Hepatocyte (in vitro differentiated cells): ENCODE results near the gene BBS4. TPM values are rescaled to one million over a fixed set of nuclear protein-coding genes. Genes with fewer than 3 reads are reported as not detected.

Source experiments
- DNase-seq: peaks from one replicate; pipeline ENCODE4 v3.0.0-alpha.2; 2016; ENCODE audit warnings: low spot score
- H2AFZ ChIP-seq: fragments of 200-600 bp; sonication (generic); 2 replicates; pipeline ENCODE4 v1.6.0; 2016; ENCODE audit warnings: antibody characterized with exemption, mild to moderate bottlenecking
- H3K27ac ChIP-seq: fragments of 200-600 bp; sonication (generic); 2 replicates; pipeline ENCODE4 v1.5.1; 2016; ENCODE audit warnings: mild to moderate bottlenecking
- H3K27me3 ChIP-seq: fragments of 200-600 bp; sonication (generic); 2 replicates; pipeline ENCODE4 v1.6.1; 2016
- H3K36me3 ChIP-seq: fragments of 200-600 bp; sonication (generic); replicated peaks from 2 replicates; pipeline ENCODE4 v1.5.1; 2016; ENCODE audit warnings: low read depth; ENCODE audit not compliant: insufficient read depth
- H3K4me1 ChIP-seq: fragments of 200-600 bp; sonication (generic); 2 replicates; pipeline ENCODE4 v1.5.1; 2016; ENCODE audit warnings: mild to moderate bottlenecking, moderate library complexity; ENCODE audit not compliant: insufficient read depth
- H3K4me2 ChIP-seq: fragments of 200-600 bp; sonication (generic); 2 replicates; pipeline ENCODE4 v1.6.0; 2016
- H3K4me3 ChIP-seq: fragments of 200-600 bp; sonication (generic); 2 replicates; pipeline ENCODE4 v1.5.1; 2016; ENCODE audit warnings: mild to moderate bottlenecking
- H3K79me2 ChIP-seq: fragments of 200-600 bp; sonication (generic); 2 replicates; pipeline ENCODE4 v1.6.0; 2017; ENCODE audit warnings: mild to moderate bottlenecking
- H3K9me2 ChIP-seq: fragments of 200-600 bp; sonication (generic); replicated peaks from 2 replicates; pipeline ENCODE4 v1.6.0; 2017; ENCODE audit warnings: mild to moderate bottlenecking; ENCODE audit not compliant: insufficient read depth
- H3K9me3 ChIP-seq: fragments of 200-600 bp; sonication (generic); 2 replicates; pipeline ENCODE4 v1.5.1; 2016; ENCODE audit warnings: low read depth, mild to moderate bottlenecking
- H4K20me1 ChIP-seq: fragments of 200-600 bp; sonication (generic); 2 replicates; pipeline ENCODE4 v1.6.0; 2016; ENCODE audit warnings: mild to moderate bottlenecking; ENCODE audit not compliant: insufficient read depth, poor library complexity, severe bottlenecking
- CTCF ChIP-seq: fragments of 200-600 bp; sonication (generic); IDR thresholded peaks from 2 replicates; pipeline ENCODE4 v1.5.1; 2016; ENCODE audit warnings: antibody characterized with exemption, mild to moderate bottlenecking; ENCODE audit not compliant: poor library complexity
- EZH2 ChIP-seq: fragments of 200-600 bp; sonication (generic); IDR thresholded peaks from 2 replicates; pipeline ENCODE4 v1.6.1; 2016; ENCODE audit warnings: antibody characterized with exemption, mild to moderate bottlenecking, borderline replicate concordance
- EZH2phosphoT487 ChIP-seq: fragments of 200-600 bp; sonication (generic); IDR thresholded peaks from one replicate; pipeline ENCODE4 v1.6.1; 2018; ENCODE audit warnings: antibody characterized with exemption, mild to moderate bottlenecking, low read depth, moderate library complexity; ENCODE audit not compliant: unreplicated experiment, severe bottlenecking
- WGBS: methylation state at CpG from one replicate; pipeline ENCODE4 v1.1.6; 2016; ENCODE audit warnings: low lambda C conversion rate; ENCODE audit errors: missing lambda C conversion rate; 5-methylcytosine and 5-hydroxymethylcytosine counted together
- polyA plus RNA-seq: library from polyadenylated mRNA; unstranded; fragments of >200 nt; fragmentation: Nextera tagmentation; extraction: Ambion mirVana; gene quantifications from 2 replicates; pipeline ENCODE4 v1.2.1, GENCODE V29; 2016
- total RNA-seq: library from RNA; depleted of rRNA; stranded (reverse); fragments of >200 nt; gene quantifications from 2 replicates; pipeline ENCODE4 v1.2.3, GENCODE V29; 2014

The BBS4 gene
- total and polyA plus RNA-seq, 2 experiments from 2014 or later, result 18.1 to 28.3 TPM

DNA sequence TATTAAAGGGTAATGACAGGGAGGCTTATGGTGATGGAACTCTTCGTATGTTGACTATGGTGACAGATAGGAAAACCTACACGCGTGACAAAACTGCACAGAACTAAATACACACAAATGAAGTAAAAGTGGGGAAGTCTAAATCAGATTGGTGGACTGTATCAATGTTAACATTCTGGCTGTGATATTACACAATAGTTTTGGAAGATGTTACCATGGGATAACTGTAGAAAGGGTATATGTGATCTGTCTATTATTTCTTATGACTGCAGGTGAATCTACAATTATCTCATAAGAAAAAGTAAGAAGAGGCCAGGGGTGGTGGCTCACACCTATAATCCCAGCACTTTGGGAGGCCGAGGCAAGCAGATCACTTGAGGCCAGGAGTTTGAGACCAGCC lies 9.2 kb upstream of the BBS4 start:
- 95% methylated on average over 4 of the region's 4 CpGs for WGBS
- no peaks in the 10 kb centered on the region for H3K36me3 ChIP-seq
- no peak overlapping the region for H2AFZ ChIP-seq
- H4K20me1 ChIP-seq, result no peaks in the 10 kb centered on the region
- no peaks in the 10 kb centered on the region for H3K79me2 ChIP-seq
- H3K9me3 ChIP-seq, result no peaks in the 10 kb centered on the region
- H3K4me2 ChIP-seq, result no peak overlapping the region
- H3K27me3 ChIP-seq, result peaks cover 38% of the 10 kb centered on the region
- TF ChIP-seq CTCF (no peak), EZH2 (no peak)
- no peaks in the 10 kb centered on the region for H3K9me2 ChIP-seq
- H3K4me3 ChIP-seq, result no peak overlapping the region
- no peak for DNase-seq
- H3K4me1 ChIP-seq, result no peaks in the 10 kb centered on the region
- H3K27ac ChIP-seq, result no peak overlapping the region

- Histone ChIP-seq H3K27me3 (peaks cover 33% of the 10 kb centered on the region), H3K4me2 (no peak overlapping the region), H3K27ac (no peak overlapping the region), H3K79me2 (no peaks in the 10 kb centered on the region), H4K20me1 (no peaks in the 10 kb centered on the region), H3K9me2 (no peaks in the 10 kb centered on the region), H3K9me3 (no peaks in the 10 kb centered on the region), H2AFZ (no peak overlapping the region), H3K36me3 (no peaks in the 10 kb centered on the region), H3K4me1 (peaks cover 10% of the 10 kb centered on the region), H3K4me3 (no peak overlapping the region)
- no peak for TF ChIP-seq EZH2phosphoT487
- TF ChIP-seq CTCF, result no peak
- TF ChIP-seq EZH2, result no peak
- DNase-seq, result no peak
- WGBS, result 56% methylated on average over 3 of the region's 3 CpGs
Measured at GRCh38 chr15:72680931-72681330, 5.1 kb upstream of the BBS4 start.

DNA sequence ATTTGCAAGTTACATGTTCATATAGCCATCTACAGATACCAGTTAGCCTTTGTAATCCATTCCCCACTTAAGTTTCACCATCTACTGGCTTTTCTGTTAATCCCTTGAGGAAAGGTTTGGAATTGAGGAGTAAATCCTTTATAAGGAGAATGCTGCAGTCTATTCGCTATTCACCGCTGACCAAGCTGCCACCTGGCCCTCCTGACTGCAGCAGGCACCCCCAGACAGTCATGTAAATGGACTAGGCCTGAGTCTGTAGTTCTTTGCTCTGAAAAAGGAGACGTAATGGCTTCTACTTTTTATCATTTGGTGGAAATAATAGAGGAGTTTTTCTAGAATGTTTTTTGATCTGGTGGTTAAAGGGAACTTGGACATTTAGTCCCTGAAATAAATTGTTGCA lies 3.2 kb upstream of the BBS4 start:
- H4K20me1 ChIP-seq, result no peaks in the 10 kb centered on the region
- no peak for TF ChIP-seq CTCF
- TF ChIP-seq EZH2, result no peak
- TF ChIP-seq EZH2phosphoT487, result no peak
- H3K4me2 ChIP-seq, result no peak overlapping the region
- H3K36me3 ChIP-seq, result no peaks in the 10 kb centered on the region
- no peaks in the 10 kb centered on the region for H3K9me2 ChIP-seq
- no peaks in the 10 kb centered on the region for H3K9me3 ChIP-seq
- no peak for DNase-seq
- H3K27me3 ChIP-seq, result peaks cover 33% of the 10 kb centered on the region
- no peak overlapping the region for H3K4me3 ChIP-seq
- peaks cover 7% of the 10 kb centered on the region for H3K79me2 ChIP-seq
- no peak overlapping the region for H3K27ac ChIP-seq
- H3K4me1 ChIP-seq, result peaks cover 14% of the 10 kb centered on the region
- WGBS, result 81% methylated on average over 3 of the region's 3 CpGs
- no peak overlapping the region for H2AFZ ChIP-seq

- H4K20me1 ChIP-seq, result no peaks in the 10 kb centered on the region
- peaks cover 7% of the 10 kb centered on the region for H3K27me3 ChIP-seq
- H3K79me2 ChIP-seq, result peaks cover 24% of the 10 kb centered on the region
- no peaks in the 10 kb centered on the region for H3K9me2 ChIP-seq
- TF ChIP-seq EZH2 (no peak), EZH2phosphoT487 (no peak), CTCF (no peak)
- WGBS, result 16% methylated on average over 23 of the region's 23 CpGs
- H3K27ac ChIP-seq, result peak overlapping the region; percentile 90
- H3K9me3 ChIP-seq, result no peaks in the 10 kb centered on the region
- H3K36me3 ChIP-seq, result no peaks in the 10 kb centered on the region
- H2AFZ ChIP-seq, result peak overlapping the region; percentile 98
- peak overlapping the region; percentile 41 for H3K4me3 ChIP-seq
- H3K4me2 ChIP-seq, result peak overlapping the region; percentile 89
- H3K4me1 ChIP-seq, result peaks cover 14% of the 10 kb centered on the region
- DNase-seq, result peak; percentile 3
Measured at GRCh38 chr15:72685301-72685924, 594 bp upstream of the BBS4 start.
